ENCODE data around the gene SRF. TPM values are rescaled to one million over a fixed set of nuclear protein-coding genes. Genes with fewer than 3 reads are reported as not detected.

Gene SRF
- total RNA-seq, result 32.6 and 57.4 TPM in 2 replicates

DNA sequence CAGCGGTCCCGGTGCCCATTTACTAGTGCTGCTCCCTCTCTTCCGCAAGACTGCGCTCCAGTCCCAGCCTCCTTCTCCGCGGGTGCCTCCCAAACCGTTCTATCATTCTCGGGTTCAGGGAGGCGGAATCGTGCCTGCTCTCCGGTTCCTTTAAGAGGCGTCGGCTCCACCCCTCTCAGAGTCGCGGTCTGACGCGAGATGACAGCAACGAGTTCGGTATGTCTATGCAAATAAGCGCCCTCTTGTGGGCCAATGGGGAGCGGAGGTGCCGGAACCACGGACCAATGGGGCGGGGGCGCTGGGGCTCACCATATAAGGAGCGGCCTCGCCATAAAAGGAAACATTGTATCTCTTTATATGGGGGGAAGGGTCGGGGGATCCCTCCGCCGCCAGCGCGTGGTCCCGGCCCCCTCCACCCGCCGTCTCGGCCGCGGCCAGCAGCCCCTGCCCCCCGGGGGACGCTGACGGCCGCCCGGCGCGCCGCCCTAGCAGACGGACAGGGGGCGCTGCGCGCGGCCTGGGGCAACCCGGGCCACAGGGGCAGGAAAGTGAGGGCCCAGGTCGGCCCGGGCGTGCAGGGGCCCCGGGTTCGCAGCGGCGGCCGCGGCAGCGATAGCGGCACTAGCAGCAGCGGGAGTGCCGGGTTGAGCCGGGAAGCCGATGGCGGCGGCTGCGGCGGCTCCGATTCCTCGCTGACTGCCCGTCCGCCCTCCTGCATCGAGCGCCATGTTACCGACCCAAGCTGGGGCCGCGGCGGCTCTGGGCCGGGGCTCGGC, at the start of gene SRF:
SRF (plus strand) TSS at position 339 of the 776 bp plus-strand sequence; CDS start at position 727, 388 bp downstream.

GRCh38 chr6:43181942-43182860, 11.1 kb downstream of the SRF start, which contains the start of gene CUL9:
CUL9 (plus strand) TSS chr6:43182196; CDS start chr6:43184311, 2,115 bp downstream.

DNA sequence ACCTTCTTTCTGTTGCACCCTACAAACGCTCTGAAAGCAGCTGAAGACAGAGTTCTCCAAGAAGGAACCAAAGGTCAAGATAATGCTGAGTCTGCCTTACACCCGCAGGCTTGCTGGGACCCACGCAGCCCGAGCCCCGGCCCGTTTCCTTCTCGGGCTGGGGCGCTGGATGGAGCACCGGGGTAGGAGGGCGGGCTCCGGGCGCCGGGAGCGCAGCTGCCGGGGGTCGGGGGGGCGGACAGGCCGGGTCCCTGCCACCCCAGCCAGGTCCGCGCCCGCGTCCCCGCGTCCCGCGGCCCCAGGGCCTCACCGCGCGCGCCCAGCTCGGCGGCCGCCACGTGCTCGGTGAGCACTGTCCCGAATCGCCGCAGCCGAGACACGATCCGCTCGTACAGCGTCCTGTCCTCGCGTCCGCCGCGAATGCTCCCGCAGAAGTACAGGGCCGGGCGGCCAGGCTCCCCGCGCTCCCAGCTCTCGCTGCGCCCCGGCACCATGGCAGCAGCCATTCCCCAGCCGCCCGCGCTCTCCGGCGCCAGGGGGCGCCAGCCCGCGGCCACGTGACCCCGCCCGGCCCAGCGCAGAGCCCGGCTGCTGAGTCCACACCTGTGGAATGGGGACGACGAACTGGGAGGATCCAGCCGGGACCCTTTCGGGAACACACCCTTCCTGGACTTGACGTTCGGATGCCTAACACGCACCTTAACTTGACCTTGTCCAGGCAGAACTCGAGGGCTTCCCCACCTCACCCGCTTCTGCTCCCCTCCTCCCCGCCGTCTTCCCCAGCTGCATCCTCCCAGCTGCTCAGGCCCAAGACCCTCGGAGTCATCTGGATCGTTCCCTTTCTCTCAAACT, 58.1 kb downstream of the SRF start, which contains the start of gene DNPH1:
DNPH1 (minus strand) TSS at position 531 of the 852 bp plus-strand sequence; CDS start at position 506, 25 bp downstream.

Other genes starting within 250 kb of the SRF start
- 23.5 and 68.7 TPM in 2 replicates for gene CNPY3, start 241.8 kb upstream of the SRF start, total RNA-seq
- gene GNMT, start 210.5 kb upstream of the SRF start, total RNA-seq, result 0.22 TPM in 1 of 2 replicates, not detected in the other
- 17.9 and 41.4 TPM in 2 replicates for gene PEX6, start 192.1 kb upstream of the SRF start, total RNA-seq
- 34.4 and 55.1 TPM in 2 replicates for gene PPP2R5D, start 186.7 kb upstream of the SRF start, total RNA-seq
- gene MEA1, start 157.3 kb upstream of the SRF start, total RNA-seq, result 60.1 and 63.2 TPM in 2 replicates
- gene KLHDC3, start 157.0 kb upstream of the SRF start, total RNA-seq, result 104 and 124 TPM in 2 replicates
- gene RRP36, start 149.6 kb upstream of the SRF start, total RNA-seq, result 71.8 and 146 TPM in 2 replicates
- 40.9 and 53.2 TPM in 2 replicates for gene CUL7, start 117.4 kb upstream of the SRF start, total RNA-seq
- gene MRPL2, start 111.8 kb upstream of the SRF start, total RNA-seq, result 23.5 and 26.3 TPM in 2 replicates
- gene KLC4, start 111.6 kb upstream of the SRF start, total RNA-seq, result 15.2 and 16.2 TPM in 2 replicates
- 130 and 157 TPM in 2 replicates for gene PTK7, start 95.0 kb upstream of the SRF start, total RNA-seq
- gene CUL9, start 10.9 kb downstream of the SRF start, total RNA-seq, result 22.0 and 27.6 TPM in 2 replicates
- 33.1 and 43.1 TPM in 2 replicates for gene DNPH1, start 58.2 kb downstream of the SRF start, total RNA-seq
- not detected in 2 replicates for gene TTBK1, start 72.2 kb downstream of the SRF start, total RNA-seq
- gene SLC22A7, start 127.0 kb downstream of the SRF start, total RNA-seq, result not detected in 2 replicates
- not detected in 2 replicates for gene CRIP3, start 137.6 kb downstream of the SRF start, total RNA-seq
- 9.2 and 15.3 TPM in 2 replicates for gene ZNF318, start 198.4 kb downstream of the SRF start, total RNA-seq

All from placental pericyte (primary cell).